ENCODE measurements around the gene SMOC2.
"Not testable (repeated sequence)": the region's sequence is repeated elsewhere in the genome, so short reads cannot be mapped to it uniquely, and the experiment has no call there.

SMOC2 gene

DNA sequence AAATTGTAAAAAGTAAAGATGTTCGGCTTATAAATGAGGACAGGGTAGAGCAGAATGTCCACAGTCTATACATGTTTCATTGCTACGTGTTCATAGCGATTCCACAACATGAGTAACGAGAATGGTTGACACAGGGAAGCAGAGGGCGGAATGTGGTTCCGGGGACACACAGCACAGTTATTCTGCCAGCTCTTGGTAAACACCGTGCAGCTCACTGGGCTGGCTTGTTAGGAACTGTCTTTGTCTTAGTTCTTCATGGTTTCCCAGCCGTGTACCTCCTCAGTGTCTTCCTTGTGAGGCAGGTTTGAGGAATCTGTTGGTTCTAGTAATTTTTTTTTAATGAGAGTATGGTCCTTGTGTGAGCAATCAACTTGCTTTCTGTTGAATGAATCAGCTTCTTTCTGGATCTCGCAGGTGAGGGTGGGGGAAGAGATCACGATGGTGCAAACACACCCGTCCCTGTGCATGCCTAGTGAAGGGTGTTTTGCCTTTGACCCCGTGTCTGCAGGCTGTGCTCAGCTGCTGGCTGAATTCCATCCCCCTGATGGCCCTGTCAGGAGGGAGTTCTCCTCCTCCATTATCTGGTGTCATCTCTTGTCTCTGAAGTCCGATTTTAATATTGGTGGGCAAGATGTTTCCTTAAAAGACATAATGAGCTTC is 168.2 kb downstream of the SMOC2 start:
- no peak for DNase-seq

DNA sequence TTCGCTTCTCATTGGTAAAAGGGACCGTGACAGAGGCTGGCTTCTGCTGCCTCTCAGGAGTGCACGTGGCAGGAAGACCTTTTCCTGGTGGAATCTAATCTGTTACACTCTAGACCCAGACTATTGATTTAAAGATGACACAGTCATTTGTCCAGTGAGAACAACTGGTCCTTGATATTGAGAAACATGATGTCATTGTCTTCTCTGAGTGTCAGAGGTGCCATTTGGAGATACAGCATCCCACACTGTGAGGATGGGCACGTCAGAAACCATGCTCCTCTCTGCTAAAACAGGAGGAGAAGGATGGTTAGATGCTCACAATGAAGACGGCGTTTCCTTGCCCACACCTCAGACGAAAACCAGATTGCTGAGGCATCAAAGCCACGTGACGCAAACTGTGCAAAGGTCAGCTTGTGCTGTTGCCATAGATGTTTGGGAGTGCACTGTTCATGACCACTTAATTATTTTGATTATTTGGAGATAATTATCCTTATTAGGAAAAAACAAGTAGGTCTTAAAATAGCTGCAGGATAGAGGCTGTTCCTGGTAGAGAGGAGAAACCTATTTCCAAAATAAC is 169.0 kb downstream of the SMOC2 start:
- no peak for DNase-seq

DNA sequence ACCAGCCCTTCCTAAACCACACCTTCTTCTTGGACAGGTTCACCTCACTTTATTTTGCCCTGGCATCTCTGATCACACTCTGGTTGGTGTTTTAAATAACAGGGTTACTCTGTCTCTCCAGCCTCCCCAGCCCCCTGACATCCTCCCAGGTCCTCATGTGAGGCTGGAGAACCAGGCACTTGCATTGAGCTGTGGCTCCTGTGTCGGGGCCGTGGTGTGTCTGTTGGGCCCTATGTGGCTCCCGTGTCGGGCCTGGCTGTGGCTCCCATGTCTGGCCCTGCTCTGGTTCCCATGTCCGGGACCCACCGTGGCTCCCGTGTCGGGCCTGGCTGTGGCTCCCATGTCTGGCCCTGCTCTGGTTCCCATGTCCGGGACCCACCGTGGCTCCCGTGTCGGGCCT is 170.0 kb downstream of the SMOC2 start:
- not testable (repeated sequence) for DNase-seq

DNA sequence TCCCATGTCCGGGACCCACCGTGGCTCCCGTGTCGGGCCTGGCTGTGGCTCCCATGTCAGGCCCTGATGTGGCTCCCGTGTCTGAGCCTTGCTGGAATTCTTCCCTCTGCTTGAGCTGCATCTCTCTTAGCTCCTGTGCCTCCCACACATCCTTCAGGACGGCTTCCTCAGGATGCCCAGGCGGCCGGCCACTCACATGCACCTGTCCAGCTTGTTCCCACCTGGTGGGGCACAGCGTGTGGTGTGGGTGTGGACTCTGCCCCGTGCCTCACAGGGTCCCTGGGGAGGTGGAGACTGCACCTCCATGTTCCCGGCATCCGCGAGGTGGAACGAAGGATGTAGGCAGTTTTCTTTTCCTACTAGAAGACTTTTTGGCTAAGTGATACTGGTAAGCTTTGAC is 170.7 kb downstream of the SMOC2 start:
- DNase-seq = no peak

DNA sequence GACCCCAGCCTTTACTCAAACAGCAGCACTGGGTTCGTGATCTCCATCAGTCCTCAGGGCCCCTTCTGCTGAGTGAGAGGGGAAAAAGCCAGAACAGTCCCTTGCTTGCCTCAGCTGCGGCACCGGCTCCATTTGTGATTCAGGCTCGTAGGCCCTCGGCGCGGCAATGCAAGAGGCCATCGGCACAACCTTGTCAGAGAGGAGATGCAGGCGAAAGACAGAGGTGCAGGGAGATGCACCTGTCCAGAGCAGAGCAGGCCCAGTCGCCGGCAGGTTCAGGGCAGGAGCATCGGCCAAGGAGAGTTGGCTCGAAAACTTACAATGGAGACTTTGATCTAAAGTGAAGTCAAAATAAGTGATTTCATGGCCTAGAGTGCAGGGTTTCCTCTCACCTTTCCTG is 171.6 kb downstream of the SMOC2 start:
- DNase-seq = no peak

DNA sequence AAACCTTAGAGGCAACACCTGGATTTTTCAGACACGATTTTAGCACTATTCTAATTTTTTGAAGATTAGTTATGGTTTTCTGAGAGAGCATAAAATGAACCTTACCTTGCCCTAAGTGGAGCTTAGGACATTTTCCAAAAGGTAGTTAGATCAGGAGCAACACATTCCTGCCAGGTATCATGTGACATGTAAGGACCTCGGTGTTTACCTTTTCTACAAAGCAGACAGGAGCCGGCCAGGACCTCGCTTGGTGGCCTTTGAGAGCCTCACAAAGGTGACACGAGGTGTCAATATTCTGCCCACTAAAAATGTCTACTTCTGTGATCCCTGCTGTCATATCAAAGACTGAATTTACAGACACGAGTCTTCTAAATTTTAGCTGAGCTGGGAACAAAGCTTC is 174.9 kb downstream of the SMOC2 start:
- DNase-seq = no peak

DNA sequence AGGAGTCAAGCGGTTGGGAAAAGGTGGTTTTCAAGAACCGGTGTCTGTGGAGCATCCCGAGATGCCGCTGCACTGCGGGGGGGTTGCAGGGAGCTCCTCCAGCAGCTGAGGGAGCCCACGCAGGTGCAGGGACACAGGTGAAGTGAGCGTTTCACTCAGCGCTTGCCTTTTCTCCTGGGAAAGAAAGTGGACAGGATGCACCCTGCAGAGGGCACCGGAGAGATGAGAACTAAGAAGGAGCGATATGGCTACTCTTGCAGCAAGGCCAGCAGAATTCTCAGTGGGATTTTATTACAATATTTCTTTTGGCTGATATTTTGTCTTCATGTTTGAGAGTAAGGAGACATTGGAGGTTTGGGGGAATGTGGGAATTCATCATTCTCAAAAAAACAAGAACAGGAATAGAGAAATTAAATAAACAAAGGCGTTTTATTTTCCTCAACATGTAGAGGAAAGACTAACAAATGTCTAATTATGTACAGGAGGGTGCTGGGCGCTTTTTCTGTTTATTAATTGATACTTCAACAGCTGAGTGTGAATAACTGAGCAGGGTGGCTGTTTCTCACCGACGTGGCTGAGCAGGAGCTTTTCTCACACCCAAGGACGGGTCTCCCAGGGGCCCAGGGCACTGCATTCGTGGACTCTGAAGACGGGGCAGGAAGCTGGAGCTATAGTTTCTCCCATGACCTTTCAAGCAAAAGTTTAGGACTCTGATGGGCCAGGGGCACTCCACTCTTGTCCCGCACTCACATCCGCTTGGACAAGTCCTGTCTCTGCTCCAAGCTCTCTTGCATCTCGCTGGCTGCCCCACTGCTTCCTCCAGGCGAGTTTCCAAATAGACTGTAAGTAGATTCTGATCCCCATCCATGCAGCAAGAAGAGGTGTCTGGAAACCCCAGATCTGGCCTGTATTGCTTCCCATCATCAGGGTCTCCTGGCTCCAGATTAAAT is 176.1 kb downstream of the SMOC2 start:
- DNase-seq = no peak

DNA sequence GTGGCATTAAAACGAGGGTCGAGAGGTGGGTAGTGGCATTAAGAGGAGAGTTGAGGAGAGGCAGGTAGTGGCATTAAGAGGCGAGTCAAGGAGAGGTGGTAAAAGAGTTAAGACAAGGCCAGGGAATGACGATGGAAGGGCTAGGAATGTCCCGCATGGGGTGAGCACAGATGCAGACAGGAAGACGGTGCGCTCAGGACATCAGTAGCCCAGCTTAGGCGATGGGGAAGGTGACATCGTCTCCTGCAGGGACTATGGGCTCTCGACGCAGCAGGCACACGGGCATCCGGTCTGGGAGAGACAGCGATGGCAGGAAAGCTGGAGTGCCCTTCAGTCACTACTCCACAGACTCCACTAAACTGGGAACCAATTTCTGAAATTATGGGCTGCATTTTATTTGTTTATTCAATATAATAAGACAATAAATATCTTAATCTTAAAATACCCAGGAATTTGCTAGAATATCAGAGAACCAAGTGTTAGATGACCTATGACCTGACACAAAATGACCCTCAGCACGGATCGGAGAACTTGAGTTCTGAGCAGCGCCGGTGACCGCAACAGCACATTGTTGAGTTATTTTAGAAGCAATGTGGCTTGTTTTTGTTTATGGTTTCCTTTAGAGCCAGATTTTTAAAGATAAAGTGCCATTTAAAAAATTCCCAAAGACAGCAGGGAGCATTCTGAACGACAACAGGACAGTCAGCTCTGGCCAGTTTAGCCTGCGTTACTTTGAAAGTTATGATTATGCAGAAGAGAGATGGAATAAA is 177.7 kb downstream of the SMOC2 start:
- DNase-seq = no peak

DNA sequence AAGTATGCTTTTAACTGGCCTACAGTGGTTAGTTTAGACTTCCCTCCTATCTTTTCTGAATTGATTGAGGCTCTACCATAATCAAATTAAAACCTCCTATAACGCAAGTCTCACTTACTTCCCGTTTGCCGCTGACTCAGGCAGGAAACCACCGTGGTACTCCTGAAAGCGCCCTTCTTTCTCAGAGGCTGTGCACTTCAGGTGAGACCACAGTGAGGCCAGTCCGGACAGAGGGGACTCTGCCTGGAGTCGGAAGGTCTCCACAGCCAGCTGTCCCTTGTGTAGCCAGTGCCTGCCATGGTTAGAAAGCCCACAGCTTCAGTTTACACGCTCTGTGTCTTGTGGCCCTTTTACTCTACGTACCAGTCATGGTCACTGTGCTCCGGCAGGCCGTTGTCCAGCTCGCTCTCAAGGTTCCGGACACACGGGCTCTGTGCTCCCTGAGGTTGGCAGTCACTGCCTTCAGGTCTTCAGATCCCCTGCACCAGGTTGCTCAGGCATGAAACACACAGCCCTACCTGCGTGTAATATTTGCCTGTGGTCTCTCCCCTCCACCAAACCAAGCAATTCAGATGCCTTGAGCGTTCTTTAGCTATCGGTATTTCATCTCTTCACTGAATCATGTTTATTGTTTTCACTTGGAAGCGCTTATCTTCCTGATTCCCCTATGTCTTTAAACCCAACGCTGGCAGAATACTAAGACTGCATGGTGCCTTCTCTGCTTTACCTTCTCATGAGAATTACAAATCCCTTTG is 178.8 kb downstream of the SMOC2 start:
- DNase-seq = no peak

DNA sequence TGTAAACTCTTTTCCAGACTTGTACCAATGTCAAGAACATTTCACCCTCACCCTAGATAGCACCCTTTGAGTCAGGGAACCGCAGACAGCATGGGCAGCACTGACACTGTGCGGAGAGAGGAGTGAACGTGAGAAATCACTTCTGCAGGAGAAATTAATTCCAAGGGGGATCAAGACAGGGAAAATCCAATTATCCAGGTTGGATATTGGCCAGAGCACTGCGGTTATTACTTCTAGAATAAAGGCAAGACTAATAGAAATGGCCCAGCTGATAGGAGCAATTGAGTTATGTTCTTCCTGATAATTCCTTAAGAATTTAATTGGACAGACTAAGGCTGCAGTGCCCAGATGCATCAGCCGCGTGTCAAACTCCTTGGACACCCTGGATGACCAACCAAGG is 179.6 kb downstream of the SMOC2 start:
- DNase-seq = no peak

DNA sequence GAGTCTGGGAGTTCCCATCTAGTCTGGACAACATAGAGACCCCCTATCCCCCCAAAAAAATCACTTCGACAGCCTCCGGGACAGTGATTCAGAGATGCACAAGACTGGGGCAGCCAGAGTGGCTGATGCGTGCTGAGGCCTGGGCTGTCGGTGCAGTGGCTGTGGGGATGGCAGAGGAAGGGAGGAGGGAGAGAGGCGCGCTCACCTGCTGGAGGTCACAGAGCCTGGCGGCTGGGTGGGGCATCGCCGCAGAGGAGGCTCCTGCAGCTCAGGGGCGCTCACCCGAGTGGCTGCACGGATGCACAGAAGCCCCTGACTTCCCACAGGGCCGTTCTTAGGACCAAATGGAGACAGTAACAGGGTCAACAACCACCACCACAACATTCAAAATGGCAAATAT is 182.8 kb downstream of the SMOC2 start:
- DNase-seq = no peak

DNA sequence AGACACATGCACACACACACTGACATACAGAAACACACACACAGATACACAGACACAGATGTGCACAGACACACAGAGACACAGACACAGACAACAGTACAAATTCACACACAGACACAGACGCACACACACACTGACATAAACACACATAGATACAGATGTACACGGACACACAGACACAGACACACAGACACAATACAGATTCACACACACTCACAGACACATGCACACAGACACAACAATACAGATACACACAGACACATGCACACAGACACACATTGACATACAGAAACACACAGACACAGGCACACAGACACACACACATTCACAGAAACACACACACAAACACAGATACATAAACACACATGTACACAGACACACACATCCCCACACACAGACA is 183.6 kb downstream of the SMOC2 start:
- DNase-seq = no peak

DNA sequence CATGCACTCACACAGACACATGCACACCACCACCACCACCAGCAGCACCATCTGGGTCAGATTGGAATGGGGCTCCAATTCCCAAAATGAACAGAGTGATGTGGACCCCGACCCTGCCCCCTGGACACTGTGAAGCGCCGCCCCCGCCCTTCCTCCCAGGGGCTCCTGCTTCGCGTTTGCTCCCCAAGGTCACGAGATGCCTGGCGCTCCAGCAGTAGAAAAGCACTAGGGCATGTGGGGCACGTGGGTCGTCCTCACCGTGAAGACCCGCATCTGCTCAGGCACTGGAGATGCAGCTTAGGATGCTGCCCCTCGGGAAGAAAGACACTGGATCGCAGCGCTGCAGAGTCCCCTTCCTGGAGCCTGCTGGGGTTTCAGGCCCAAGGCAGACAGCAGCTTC is 184.0 kb downstream of the SMOC2 start:
- no peak for DNase-seq

DNA sequence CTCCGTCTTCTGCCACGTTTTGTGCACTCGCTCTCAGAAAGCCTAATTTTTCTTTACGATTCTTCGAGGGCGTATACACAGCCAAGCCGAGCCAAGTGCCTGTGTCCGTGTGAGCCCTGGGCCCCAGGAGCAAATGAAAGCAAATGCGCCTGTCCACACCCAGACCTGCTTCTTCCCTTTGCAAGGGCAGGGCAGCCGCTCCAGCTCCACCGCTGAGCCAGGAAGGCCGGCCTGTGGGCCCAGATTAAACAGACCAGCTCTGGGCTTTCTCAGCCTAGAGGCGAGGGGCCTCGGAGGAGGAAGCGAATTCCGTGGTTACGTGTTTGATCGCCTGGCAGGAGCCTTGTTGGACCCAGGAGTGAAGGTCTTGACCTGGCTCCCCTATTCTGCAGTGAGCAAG is 184.6 kb downstream of the SMOC2 start:
- DNase-seq = no peak

DNA sequence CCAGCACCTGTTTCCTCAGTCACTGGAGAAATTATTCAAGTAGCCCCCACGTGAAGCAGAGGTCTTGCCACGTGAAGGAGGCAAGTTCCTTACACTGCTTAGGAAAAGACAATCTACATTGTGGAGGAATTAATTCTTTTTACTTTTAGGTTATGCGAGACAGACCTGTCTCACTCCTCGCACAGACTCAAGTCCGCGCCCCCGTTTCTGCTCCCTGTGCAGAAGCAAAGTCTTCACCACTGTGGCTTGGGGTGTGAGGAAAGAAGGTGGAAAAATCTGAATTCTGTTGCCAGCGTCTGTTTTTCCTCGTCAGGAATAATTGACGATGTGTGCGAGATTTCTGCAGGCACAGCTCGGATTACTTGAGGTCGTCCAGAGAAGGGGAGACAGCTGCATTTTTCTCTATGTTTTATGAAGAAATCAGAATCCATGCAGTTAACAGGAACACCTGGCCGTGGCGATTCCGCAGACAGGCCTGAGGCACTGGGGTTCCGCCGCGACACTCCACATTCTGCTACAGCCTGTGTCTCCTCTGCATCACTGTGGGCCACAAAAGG is 185.1 kb downstream of the SMOC2 start:
- DNase-seq = no peak

DNA sequence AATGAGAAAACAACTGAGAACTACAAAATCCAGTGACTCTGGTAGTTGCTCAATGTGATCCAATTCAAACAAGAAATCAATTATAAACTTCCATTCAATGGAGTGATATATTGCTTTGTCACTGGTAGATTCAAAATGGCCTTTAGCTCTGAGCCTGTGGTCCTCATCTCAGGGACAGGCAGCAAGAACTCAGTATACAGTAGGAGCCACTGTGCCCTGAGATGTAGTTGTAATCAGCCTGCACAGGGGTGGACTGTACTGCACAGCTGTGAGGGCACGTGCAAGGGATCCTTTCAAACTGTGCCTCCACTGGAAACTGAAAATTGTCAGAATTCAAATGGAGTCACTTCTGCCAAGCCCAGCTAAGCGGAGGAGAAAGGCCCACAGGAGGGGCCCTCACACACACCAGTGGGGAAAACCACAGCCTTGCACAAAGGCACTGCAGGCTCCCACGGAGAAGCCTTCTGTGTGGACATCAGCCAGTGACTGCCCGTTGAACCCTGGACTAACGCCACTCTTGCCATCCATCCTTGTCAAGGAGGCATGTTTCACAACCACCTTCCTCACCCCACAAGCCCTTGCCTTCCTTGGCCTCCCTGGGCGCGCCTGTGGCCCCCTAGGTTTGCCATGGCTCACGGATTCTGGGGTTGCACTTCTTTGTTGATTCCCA is 186.7 kb downstream of the SMOC2 start:
- DNase-seq = no peak

DNA sequence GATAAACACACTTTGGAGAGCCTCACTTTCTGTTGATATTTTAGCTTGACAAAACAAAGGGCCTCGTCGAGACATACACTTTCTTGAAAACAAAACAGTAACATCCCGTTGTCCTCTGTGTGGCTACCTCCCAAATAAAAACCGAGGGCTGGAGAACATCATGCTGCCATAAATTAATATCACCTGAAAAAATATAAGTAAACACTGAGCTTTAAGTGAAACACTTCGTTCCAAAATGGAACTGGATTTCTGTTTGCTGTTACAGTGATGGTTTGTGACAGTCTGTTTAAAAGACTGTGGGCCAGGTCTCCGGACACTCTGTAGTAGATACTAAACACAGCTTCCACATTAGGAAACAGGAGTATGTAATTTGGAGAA is 187.2 kb downstream of the SMOC2 start:
- DNase-seq = no peak

DNA sequence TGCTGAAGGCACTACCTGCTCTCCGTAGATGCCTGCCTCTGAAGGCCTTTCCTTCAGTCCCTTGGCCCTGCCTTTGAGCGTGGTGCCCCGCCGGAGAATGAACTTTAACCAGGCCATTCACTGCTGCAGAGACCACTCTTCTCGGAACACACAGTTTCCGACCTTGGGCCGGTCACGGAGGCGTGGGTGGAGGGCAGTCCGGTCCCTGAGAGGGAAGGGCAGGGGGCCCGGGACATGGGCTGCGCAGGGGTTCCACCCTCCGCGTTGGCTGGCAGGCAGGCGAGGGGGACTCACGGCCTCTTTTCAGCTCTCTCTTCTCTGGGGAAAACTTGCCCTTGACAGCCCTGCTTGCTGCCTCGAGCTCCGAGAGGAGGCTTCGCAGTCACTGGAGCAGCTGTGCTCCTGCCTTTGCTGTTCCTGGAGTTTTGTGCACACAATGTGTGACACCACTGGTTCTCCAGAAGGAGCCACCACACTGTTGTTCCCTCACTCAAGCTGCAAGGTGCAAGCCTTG is 187.8 kb downstream of the SMOC2 start:
- no peak for DNase-seq

DNA sequence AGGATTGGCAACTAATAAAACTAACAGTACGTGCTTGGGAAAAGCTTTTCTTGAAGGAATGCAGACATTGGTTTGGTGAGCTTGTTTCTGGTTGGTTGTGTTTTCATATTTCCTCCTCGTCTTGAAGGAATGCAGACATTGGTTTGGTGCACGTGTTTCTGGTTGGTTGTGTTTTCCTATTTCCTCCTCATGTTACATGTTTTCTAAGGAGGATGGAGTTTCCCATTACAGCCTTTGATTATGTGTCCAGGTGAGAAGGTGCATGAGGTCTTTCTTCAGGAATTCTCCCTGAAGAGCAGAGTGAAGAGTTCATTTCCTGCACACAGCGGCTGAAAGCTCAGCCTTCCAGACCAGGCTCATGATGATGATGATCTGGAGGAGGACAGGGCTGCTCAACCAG is 190.6 kb downstream of the SMOC2 start:
- no peak for DNase-seq

DNA sequence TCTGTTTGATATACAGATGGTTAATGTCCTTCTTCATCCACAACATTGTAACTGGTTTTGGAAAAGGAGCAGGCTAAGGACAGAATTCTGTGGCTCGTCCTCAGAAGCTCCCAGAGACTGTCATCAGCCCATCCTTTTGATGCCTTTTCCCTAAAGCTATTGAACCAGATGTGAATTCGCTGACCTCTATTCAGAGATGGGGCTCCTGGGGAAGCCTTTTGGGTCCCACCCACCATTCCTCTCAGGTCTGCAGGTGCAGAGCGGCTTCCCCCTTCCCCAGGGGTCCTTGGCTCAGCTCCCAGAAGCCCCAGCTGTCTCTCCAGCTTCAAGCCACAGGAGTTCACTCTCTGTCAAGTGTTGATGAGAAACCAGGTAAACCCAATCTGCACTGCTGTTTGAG is 191.7 kb downstream of the SMOC2 start:
- no peak for DNase-seq

DNA sequence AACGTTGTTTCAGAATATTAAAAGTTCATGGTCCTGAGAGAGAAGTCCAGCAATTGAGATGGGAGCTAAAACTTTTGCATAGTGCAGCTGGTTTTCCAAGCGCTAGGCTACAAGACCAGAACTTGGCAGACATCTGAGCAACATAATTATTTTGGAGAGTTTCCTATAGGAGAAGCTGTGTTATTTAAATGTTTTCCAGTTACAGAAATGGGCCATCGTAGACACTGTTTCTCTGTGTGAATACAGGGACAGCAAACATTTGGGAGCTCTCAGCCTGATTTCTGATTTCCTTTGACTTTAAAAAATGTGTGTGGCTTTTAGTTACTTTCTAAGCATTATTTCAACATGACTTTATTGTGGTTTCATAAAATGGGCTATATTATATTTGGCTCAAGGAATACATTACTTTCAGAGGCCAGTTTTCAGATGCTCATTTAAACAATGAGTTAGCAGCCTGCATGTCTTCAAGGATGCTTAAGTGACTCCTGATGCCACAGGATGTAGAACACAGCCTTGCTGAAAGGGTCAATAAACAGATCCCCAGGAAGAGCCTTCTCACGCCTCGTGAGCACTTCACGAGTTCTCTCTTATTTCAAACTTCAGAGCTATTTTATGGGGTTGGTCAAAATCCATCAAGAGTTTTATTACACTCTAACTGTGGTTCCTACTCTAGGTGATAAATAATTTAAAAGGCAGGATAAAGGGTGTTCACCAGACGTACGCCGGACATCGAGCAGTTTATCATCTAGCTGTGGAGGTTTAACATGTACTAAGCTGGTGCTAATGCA is 193.8 kb downstream of the SMOC2 start:
- no peak for DNase-seq
